NOMO-1 treated with DMSO at 0.1 percent for 48 hours (cell line): ENCODE measurements around the gene DAB2IP.

Experiments
- DNase-seq: peaks from one replicate; lab custom pipeline; 2025; ENCODE audit not compliant: unreplicated experiment; lab: John Stamatoyannopoulos, UW

Gene DAB2IP

DNA sequence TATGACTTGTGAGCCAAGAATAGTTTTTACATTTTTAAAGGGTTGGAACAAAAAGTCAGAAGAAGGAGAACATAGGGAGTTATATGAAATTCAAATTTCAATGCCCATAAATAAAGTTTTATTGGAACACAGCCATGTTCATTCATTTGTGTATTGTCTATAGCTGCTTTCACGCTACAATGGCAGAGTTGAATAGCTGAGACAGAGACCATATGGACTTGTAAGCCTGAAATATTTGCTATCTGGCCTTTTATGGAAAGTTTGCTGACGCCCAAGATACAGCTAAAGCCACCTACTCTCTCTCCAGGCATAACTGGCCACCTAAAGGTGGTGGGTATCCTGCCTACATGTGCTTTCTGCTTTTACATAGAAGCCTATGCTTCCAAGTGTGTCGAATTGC is 10.9 kb downstream of the DAB2IP start:
- no peak for DNase-seq

DNA sequence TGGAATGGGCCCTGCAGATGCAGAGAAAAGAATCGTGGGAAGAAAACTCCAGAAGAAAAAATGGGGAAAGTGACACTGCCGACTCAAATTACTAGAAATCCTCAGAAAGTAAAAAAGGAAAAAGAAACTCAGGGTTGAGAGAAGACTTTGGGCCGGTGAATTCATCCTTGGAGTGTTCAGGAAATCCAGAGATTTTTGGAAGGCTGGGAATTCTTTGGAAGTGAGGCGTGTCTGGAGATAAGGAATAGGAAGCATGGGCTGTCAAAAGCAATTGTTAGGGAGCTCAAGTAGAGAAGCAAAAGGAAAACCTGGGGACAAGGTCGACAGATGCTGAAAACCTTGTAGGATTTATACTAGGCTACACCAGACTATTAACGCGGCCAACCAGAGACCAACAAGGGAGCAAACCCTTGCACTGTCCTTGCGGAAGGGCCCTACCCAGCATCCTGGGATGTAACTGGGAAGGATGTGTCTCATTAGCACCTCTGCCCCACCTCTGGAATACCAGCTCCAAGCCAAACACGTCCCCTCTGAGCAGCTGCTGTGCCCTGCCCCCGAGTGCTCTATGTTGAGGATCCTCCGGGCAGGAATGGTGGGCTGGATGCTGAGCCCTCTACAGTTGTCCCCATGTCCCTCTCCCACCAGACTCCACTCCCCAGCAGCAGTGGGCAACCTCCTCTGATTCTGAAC is 11.6 kb downstream of the DAB2IP start:
- no peak for DNase-seq

DNA sequence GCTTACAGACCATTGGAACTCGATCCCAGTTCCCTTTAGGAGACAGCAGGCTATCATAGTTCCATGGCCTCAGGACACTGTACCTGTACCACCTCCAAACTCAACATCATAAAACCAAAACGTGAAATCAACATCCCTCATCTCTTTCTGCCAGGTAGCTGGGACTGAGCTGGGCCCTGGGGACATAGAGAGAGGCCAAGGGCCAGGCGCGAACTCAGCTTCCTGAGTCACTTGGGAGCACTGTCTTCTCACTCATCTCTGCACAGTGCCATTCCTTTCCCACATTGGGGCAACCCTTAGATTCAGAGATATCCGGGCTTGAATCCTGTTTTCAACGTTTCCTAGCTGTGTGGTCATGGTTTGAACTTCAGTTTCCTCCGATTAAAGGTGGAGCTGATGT is 12.2 kb downstream of the DAB2IP start:
- no peak for DNase-seq

DNA sequence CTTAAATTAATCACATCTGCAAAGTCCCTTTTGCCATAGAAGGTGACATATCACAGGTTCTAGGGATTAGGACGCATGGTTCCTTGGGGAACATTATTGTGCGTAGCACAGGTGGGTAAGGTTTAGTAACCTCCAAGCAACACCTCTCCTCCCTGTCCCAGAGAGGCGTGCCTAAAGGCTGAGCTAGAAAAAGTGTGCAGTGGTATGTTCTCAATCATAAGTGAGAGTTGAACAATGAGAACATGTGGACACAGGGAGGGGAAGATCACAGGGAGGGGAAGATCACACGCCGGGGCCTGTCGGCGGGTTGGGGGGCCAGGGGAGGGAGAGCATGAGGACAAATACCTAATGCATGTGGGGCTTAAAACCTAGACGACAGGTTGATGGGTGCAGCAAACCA is 14.9 kb downstream of the DAB2IP start:
- no peak for DNase-seq

DNA sequence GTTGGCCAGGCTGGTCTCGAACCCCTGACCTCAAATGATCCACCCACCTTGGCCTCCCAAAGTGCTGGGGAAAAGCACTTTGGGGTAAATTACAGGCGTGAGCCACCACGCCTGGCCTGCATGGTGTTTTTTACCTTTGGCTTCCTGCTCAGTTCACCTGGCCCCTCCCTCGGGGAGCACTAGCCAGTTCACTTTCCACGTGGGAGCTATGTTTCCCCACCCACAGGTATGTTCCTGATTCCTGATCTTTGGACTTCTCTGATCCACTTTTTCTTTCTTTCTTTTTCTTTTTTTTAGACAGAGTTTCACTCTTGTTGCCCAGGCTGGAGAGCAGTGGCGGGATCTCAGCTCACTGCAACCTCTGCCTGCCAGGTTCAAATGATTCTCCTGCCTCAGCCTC is 15.8 kb downstream of the DAB2IP start:
- no peak for DNase-seq

DNA sequence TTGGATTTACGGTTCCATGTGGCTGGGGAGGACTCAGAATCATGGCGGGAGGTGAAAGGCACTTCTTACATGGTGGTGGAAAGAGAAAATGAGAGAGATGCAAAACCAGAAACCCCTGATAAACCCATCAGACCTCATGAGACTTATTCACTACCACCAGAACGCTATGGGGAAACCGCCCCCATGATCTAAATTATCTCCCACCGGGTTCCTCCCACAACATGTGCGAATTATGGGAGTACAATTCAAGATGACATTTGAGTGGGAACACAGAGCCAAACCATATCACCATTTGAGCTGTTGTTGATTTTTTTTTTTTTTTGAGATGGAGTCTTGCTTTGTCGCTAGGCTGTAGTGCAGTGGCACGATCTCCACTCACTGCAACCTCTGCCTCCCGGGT is 16.5 kb downstream of the DAB2IP start:
- DNase-seq = no peak

DNA sequence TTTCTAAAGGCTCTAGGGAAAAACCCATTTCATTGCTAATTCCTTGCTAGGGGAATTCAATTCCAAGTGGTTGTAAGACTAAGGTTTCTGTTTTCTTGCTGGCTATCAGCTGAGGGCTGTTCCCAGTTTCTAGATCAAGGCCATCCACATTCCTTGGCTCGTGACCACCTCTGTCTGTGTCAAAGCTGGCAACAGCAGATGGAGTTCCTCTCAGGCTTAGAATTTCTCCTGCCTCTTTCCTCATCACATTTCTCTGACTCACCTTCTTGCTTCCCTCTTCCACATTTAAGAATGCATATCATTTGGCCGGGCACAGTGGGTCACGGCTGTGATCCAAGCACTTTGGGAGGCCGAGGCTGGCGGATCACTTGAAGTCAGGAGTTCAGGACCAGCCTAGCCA is 19.0 kb downstream of the DAB2IP start:
- no peak for DNase-seq

DNA sequence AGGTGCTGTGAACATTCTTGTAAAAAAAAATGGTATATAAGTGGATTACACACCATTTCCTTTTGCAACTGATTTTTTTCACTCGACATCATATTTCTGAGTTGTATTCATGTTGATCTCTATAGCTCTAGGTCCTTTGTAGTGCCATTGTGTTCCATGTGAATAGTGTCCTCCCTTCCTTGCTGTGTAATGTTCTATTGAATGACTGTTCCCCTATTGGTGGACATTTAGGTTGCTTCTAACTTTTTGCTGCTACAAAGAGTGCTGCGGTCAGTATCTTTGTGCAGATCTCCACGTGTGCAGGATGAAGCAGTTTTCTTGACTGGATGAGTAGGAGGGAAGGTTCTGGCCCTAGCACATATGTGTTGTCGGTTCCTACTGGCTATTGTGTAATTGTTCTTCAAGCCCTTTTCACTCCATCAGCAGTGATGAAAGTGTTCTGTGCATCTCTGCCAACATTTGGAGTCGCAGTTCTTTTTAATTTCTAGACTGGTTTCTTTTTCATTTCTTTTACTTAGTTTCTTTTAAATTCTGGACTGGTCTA is 20.2 kb downstream of the DAB2IP start:
- DNase-seq = no peak

DNA sequence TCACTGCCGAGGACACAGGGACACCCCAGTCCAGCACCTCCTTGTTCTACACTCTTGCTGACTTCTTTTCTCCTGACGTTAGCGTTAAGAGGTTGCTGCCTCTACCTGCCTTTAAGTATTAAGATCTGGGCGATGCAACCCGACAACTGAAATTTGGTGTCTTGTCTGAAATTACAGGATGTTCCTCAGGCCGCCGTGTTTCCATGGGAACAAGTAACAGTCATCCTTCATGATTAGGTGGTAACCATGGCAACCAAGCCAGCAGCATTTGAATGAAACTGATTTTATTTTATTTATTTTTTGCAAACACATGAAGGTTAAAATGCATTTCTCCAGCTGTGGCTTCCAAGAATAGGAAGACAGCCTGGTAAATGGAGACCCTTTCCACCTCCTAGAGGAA is 20.8 kb downstream of the DAB2IP start:
- DNase-seq = no peak

DNA sequence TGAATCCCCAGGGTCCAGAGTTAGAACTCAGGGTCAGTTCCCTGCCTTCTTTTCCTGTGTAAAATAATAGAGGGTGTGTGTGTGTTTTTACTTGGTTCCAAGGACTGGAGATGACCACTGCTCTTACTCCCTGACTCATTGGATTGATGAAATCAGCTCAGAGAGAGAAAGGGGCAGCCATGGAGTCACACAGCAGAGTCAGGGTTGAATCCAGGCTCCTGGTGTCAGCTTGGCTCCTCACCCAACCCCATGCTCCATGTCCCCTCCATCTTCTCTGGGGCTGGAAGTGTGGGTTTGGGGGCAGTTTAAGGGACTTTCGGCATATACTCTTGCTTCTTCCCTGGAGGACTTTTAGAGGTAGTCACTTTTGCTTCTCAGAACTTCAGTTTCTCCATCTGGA is 21.6 kb downstream of the DAB2IP start:
- no peak for DNase-seq

DNA sequence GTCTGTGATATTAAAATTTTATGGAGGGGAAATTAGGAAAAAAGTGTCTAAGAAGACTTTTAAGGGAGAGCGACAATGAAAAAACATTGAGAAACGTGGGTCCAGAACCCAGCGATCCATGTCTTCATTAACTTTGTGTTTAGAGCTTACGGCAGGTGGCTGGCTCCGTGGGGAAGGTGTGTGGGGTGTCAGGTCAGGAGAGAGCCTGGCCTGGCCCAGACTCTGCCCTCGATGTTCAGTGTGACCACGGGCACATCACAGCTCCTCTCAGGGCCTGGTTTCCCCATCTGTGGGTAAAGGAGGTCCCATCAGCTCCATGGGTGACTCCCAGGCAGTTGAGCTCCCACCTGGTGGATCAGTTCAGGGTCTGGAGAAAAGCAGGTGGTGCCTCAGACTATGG is 22.1 kb downstream of the DAB2IP start:
- no peak for DNase-seq

DNA sequence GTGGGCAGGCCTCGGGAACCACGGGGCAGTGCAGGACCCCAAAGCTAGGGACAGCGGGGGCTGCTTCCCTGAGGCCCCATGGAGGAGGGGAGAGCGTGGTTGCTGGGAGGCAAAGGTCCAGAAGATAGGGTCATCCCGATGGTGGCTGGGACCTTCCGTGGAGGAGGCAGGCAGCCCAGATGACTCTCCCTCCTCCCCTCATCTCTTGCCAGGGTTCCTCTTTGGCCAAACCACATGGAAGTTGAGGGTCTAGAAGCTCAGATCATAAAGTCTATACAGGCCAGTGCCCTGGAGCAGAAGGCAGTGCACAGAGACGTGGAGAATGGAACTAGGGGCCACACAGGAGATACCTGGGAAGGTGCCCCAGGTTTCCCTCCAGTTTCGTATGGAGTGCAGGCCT is 22.6 kb downstream of the DAB2IP start:
- no peak for DNase-seq

DNA sequence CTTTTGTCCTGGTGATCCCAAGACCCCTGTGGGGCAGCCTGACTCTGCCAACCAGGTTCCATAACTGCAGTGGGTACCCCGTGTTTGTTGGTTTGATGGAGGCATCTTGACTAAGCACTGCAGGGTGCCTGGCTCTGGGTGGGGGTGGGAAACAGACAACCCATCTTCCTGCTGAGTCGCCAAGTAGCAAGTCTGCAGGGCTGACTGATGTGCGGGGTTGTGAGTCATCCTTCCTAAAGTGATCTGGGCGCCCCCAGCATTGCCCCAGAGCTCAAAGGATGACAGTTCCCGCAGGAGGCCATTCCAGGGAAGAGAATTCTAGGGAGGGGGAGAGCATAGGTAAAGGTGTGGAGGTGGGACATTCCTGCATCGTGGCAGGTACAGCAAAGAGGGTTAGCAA is 23.5 kb downstream of the DAB2IP start:
- DNase-seq = no peak

DNA sequence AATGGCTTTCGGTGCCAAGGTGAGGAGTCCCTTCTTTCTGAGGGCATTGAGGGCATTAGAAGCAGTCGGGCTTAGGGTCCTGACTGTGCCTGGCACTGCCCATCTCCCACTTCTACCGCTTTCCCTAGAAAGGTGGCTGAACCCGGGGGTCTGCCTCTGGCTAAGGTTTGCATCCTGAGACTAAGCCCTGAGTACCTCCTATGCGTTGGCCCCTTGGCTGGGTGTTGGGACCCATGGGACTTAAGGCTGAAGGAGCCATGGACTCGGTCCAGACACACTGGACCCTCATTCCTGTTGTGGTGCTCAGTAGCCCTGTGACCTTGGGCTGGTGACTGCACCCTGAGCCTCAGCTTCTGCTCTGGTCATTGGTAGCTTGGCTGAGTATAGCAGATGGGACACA is 23.9 kb downstream of the DAB2IP start:
- no peak for DNase-seq

DNA sequence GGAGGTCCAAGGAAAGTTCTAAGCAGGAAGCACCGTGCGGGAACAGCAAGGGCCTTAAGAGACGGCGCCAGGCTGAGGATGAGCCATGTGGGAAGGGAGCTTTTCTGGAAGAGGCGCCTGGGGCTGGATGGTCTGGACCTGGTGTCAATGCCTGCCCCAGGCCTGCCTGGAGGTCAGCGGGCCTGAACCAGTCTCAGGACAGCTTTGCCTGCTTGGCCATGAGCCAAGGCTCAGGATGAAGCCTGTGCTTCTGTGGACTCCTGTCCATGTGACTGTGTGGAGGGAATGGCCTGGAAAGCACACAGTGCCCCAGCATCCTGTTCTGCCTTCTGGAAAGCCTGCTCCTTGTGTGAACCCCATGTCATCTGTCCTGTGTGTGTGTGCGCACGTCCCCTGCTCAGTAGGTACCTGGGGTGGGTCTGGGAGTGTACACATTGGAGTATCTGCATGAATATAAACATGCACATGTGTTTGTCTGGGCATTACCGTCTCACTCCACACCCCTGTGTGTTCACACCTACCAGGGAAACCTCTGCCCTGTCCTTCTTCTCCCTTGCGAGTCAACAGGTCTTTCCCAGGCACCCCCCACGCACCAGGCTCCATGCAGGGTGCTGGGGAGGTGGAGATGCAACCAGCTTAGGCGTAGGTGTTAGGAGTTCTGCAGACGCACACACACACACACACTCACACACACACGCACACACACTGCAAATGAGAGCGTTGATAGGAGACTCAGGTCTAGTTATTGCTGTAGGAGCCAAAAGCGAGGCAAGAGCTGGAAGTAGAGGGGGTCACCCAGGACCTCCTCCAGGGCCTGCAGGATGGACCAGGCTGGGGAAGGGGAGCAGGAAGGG is 24.8 kb downstream of the DAB2IP start:
- DNase-seq = no peak

DNA sequence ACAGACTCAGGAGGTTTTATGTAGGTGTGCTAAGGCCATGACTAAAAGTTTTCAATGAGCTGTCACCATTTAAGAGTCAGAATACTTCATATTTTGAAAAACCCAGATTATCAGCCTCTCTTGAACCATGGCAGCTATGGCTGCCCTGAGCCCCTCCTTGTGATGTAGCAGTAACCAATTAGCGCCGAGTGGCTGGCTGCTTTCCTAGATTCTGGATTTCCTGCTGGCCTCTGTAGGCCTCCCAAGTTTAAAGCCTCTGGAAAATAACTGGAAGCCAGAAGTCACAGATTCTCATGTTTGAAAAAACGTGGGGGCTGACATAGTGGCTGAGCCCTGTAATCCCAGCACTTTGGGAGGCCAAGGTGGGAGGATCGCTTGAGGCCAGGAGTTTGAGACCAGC is 25.5 kb downstream of the DAB2IP start:
- no peak for DNase-seq

DNA sequence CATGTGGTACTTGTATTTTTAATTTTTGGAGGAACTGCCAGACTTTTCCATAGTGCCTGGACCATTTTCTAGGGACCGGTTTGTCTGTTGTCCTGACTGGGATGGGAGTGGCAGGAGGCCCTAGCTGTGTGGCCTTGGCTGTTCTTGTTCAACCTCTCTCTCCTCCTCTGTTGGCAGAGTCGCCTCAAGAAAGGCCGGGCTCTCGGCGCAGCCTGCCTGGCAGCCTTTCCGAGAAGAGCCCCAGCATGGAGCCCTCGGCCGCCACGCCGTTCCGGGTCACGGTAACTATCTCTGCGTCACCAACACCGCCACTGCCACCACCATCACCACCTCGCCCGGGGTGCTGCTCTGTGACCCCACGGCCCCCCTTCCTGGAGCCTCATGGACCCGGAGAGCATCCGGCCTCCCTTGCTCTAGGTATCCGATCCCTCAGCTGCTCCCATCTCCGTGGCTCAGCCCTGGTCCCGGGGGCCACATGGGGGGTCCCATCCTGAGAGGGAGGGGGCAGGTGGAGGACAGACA is 27.1 kb downstream of the DAB2IP start:
- no peak for DNase-seq

DNA sequence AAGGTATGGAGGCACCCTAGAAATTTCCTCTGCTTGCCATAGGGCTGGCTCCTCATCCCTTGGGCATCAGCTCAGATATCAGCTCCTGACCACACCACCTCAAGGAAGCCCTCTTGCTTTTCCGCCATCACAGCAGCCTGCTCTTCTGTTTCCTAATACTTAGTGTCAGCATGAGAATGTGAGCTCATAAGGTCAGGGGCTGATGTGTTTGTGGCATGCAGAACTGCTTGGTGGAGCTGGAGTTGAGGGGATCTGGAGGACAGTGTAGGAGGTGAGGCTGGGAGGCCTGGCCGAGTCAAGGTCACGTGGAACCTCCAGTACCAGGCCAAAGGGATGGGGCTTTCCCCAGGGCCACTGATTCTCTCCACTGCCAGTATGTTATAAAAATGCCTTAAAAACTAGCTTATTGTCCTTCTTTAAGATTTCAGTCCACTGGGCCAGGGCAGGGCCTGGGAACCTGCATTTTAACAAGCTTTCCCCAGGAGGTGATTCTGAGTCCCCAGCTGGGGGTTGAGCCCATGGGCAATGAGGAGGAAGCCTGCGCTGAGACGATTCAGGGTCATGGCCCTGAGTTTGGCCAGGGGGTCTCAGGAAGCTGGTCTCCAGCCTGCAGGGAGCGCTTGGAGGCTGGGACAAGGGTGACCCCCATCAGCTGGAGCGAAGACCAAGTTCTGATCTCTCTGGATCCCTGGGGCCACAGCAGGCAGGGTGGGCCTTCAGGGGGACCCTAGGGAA is 28.6 kb downstream of the DAB2IP start:
- no peak for DNase-seq

DNA sequence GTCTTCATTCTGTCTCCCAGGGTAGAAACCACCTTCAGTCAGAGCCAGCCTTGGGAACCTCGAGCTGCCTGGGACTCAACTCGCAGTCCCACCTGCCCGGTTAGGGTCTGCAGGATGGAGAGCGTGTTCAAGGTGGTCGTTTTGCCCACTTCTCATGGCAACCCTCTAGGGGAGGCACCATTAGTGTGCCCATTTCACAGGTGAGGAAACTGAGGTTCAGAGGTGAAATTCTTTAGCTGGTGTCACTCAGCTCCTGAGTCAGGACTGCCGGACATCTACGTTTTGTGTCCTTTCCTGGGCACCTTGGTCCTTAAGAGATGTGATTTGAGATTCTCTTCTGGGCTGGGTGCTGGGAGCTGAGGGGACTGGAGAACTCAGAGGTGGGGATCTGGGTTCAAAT is 30.0 kb downstream of the DAB2IP start:
- no peak for DNase-seq

DNA sequence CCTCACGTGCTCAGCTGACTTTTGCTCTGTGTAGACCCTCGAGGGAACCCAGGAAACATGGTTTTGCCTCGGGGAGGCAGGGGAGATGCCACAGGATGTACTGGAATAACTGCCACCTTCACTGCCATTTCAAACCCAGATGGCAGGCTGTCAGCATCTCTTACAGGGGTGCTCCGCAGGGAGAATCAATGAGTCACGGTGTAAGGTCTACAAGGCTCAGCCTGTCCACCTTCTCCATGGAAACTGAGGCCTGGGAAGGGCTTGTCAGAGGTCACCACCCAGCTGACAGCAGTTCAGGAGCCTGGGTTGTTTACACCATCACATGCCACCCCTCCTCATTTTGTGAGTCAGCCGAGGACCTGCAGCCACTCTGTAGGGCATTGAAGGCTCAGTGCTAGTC is 30.8 kb downstream of the DAB2IP start:
- no peak for DNase-seq

DNA sequence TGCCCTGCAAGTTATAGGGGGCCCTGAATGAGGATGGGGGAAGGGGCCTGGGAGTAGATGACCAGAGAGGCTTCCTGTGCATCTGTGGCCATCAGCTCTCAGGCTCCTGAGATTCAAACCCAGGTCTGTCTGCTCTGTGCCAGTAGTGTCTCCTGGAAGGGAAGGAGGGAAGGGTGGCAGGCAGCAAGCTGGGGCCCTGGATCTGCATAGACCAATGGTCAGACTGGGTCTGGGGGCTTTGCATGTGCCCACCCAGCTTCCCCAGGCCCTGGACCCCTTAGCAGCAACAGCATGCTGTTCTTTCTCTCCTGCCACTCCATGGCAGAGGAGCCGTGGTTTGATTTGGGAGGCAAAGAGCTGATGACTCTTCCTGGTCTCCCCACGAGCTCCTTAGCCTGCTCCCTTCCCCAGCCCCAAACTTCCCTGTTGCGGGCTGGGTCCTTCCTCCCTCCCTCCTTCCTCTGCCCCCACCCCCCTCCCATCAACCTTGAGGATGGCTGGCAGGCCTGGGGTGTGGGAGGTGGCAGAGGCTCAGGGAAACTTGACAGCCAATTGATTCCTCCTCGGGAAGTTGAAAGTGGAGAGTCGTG is 31.6 kb downstream of the DAB2IP start:
- DNase-seq = no peak
